Lower leg skin (tissue), 3 donors: ENCODE measurements around the gene PCED1B.

Experiments used
- POLR2A ChIP-seq, 2 donors: fragments of 450-650 bp; IDR thresholded peaks; one replicate each; pipeline ENCODE4 v1.6.1; 2016 to 2017; ENCODE audit warnings: antibody characterized with exemption in 2 of 2, mild to moderate bottlenecking in 1 of 2, moderate library complexity in 1 of 2
- TF ChIP-seq, protein P1 (sequence below), 3 donors: fragments of 450-650 bp; IDR thresholded peaks; one replicate each; pipeline ENCODE4 v1.5.1; 2016; ENCODE audit warnings: antibody characterized with exemption in 3 of 3, mild to moderate bottlenecking in 3 of 3, moderate library complexity in 2 of 3

DNA sequence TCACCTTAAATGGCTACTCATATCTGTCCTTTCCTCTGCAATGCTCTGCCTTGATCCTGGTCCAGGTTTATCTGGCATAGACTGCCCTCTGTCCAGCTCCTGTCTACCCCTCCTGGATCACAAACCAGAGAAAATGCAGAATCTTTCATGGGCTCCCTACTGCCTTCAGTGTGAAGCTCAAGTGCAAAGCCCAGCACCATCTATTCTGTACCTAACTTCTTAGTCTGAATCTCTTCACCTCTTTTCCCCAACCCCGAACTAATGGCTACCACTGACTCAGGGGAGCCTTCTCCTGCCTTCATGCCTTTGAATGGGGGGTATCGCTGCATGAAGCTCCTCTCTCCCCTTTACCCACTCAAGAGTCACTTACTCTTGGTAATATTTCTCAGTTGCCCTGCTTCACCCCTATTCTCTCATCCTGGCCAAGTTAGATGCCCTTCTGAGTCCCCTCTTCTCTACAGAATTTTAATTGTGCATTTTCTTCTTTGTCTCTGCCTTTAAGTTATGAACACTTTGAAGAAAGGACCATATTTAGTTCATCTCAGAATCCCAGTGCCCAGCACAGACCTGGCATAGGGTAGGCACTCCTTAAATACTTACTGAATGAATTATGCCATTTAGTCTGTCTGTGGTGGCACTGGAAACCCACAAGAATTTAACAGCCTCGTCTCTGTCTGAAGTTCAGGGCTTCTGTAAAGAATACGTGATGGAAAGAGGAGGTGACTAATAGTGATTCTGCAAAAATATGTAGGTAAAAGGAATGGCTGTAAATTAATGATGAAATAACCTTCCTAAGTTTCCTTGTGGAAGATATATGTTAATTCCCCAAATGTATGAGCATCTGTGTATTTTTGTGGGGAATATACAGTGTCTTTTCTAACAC is 191.6 kb downstream of the PCED1B start:
- TF ChIP-seq, protein P1, sequence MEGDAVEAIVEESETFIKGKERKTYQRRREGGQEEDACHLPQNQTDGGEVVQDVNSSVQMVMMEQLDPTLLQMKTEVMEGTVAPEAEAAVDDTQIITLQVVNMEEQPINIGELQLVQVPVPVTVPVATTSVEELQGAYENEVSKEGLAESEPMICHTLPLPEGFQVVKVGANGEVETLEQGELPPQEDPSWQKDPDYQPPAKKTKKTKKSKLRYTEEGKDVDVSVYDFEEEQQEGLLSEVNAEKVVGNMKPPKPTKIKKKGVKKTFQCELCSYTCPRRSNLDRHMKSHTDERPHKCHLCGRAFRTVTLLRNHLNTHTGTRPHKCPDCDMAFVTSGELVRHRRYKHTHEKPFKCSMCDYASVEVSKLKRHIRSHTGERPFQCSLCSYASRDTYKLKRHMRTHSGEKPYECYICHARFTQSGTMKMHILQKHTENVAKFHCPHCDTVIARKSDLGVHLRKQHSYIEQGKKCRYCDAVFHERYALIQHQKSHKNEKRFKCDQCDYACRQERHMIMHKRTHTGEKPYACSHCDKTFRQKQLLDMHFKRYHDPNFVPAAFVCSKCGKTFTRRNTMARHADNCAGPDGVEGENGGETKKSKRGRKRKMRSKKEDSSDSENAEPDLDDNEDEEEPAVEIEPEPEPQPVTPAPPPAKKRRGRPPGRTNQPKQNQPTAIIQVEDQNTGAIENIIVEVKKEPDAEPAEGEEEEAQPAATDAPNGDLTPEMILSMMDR (IDR thresholded peaks at IDR 0.05): no peak
- TF ChIP-seq POLR2A (IDR thresholded peaks at IDR 0.05): no peak
